Natural killer cell (primary cell): ENCODE measurements around the gene DHRS4. TPM values are rescaled to one million over a fixed set of nuclear protein-coding genes. Genes with fewer than 3 reads are reported as not detected.

Source experiments
- ATAC-seq, 3 donors: fragments of 150-1000 bp in 2 of 3; fragments of 200-7000 bp in 1 of 3; cut with Tn5 transposase; 1 replicate in 1 of 3; 2 replicates in 2 of 3; pipeline ENCODE4 v1.10.0; 2021; ENCODE audit warnings: mild to moderate bottlenecking in 2 of 3, moderate library complexity in 2 of 3
- DNase-seq, 2 donors: peaks; one replicate each; pipeline versions ENCODE4 v3.0.0 to v3.0.0-alpha.2; 2013 to 2021; ENCODE audit warnings: mixed read lengths in 1 of 2
- H3K27ac ChIP-seq: one replicate; pipeline ENCODE4 v1.5.1; 2013; ENCODE audit warnings: mild to moderate bottlenecking, low read length
- H3K27me3 ChIP-seq: one replicate; pipeline ENCODE4 v1.6.1; 2013; ENCODE audit warnings: low read length; ENCODE audit not compliant: control insufficient read depth, insufficient read depth
- H3K36me3 ChIP-seq: one replicate; pipeline ENCODE4 v1.6.1; 2013; ENCODE audit warnings: low read length; ENCODE audit not compliant: control insufficient read depth, insufficient read depth
- H3K4me1 ChIP-seq: one replicate; pipeline ENCODE4 v1.6.1; 2013; ENCODE audit warnings: low read length; ENCODE audit not compliant: control insufficient read depth, insufficient read depth
- H3K4me3 ChIP-seq: one replicate; pipeline ENCODE4 v1.5.1; 2013; ENCODE audit warnings: low read length
- H3K9me3 ChIP-seq: one replicate; pipeline ENCODE4 v1.6.1; 2013; ENCODE audit warnings: low read length; ENCODE audit not compliant: control insufficient read depth, insufficient read depth
- H3K27ac Mint-ChIP-seq, 2 donors: one replicate each; pipeline ENCODE4 v1.8.0; 2022; ENCODE audit warnings: mild to moderate bottlenecking in 2 of 2, mixed read lengths in 2 of 2, moderate library complexity in 1 of 2
- H3K27me3 Mint-ChIP-seq, 2 donors: one replicate each; pipeline ENCODE4 v1.8.0; 2022; ENCODE audit warnings: low read depth in 2 of 2, mixed read lengths in 2 of 2
- H3K36me3 Mint-ChIP-seq: one replicate; pipeline ENCODE4 v1.8.0; 2022; ENCODE audit warnings: mixed read lengths
- H3K4me1 Mint-ChIP-seq, 2 donors: one replicate each; pipeline ENCODE4 v1.8.0; 2022; ENCODE audit warnings: mixed read lengths in 2 of 2
- H3K4me3 Mint-ChIP-seq: one replicate; pipeline ENCODE4 v1.8.0; 2022; ENCODE audit warnings: mild to moderate bottlenecking, moderate library complexity, mixed read lengths
- H3K9me3 Mint-ChIP-seq, 2 donors: one replicate each; pipeline ENCODE4 v1.8.0; 2022; ENCODE audit warnings: mixed read lengths in 2 of 2
- WGBS: methylation state at CpG from one replicate; pipeline ENCODE4 v1.1.7; 2013; ENCODE audit warnings: missing lambda C conversion rate; ENCODE audit not compliant: insufficient coverage; 5-methylcytosine and 5-hydroxymethylcytosine counted together
- intact Hi-C: fragments of 100-400 bp; cut with micrococcal nuclease; formaldehyde crosslinking; loops from one replicate; pipeline ENCODE4 v1.14.2; 2022
- total RNA-seq, 4 donors: library from RNA; stranded (reverse); fragments of 120-200 nt in 1 of 4; gene quantifications; one replicate each; pipeline versions ENCODE4 v1.2.3 to v1.2.4, GENCODE V29; 2013 to 2022
- TF ChIP-seq, protein P1 (sequence below): fragments of 200-600 bp; IDR thresholded peaks from one replicate; pipeline ENCODE4 v1.8.0; 2022; ENCODE audit warnings: antibody characterized with exemption

Gene DHRS4
- total RNA-seq, 3 donors from 2014 or later (not counting 1 experiment from before 2014, with no cell fraction given): 7.5 to 10.1 (median 9.9) TPM

DNA sequence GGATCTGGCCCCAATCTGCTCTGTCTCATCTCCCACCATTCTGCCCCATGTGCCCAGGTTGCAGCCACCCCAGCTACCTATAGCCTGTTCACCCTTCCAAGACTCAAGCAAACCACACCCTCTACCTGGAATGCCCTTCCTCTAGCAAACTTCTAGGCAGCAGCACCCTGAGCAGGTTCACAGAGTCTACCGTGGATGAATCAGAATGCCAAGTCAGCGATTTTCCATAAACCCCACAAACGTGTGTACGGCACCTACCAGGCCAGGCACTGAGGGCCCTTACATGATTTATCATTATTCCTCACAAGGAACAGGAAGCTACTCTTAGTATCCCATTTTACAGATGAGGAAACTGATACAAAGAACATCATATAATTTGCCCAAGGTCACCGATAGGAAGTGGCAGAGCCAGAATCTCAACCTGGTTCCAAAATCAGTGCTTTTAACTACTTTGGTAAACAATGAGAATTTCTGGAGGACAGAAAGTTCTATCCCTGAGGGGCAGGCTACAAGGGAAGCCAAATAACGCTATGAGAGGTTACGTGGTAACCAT, 28.0 kb upstream of the DHRS4 start:
- H3K4me3 Mint-ChIP-seq: no peak overlapping the region
- no peak for ATAC-seq
- 94% methylated on average over 7 of the region's 7 CpGs for WGBS

DNA sequence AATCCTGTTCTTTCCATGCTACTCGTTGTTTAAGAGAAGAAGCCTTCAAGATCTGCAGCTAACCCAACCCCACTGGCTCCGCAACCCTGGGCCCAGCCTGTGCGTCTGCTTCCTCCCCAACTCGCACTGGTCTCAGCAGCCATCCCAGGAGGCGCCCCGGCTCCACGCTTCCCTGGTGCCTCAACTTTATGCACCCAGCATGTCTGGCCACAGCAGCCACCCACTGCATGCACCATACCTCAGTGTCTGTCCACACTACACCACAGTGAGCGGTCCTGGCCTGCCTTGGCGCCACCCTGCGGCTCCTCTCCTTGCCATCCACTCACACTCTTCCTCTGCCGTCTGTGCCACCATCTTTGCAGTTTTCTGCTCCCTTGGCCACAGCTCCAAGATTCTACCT, 27.0 kb upstream of the DHRS4 start:
- no peak overlapping the region for H3K4me3 Mint-ChIP-seq
- no peak overlapping the region for H3K27ac Mint-ChIP-seq
- H3K36me3 Mint-ChIP-seq: no peaks in the 10 kb centered on the region
- H3K9me3 ChIP-seq: no peaks in the 10 kb centered on the region
- H3K4me3 ChIP-seq: no peak overlapping the region
- no peak overlapping the region for H3K27ac ChIP-seq
- 92% methylated on average over 11 of the region's 11 CpGs for WGBS
- ATAC-seq (peak in 1 of 3 donors; percentile 24), DNase-seq (no peak)
- peaks cover 3 to 16% of the 10 kb centered on the region in 2 donors for H3K27me3 Mint-ChIP-seq
- H3K36me3 ChIP-seq: no peaks in the 10 kb centered on the region
- no peaks in the 10 kb centered on the region for H3K4me1 ChIP-seq
- H3K4me1 Mint-ChIP-seq: no peaks in the 10 kb centered on the region
- no peaks in the 10 kb centered on the region for H3K27me3 ChIP-seq
- TF ChIP-seq, protein P1, sequence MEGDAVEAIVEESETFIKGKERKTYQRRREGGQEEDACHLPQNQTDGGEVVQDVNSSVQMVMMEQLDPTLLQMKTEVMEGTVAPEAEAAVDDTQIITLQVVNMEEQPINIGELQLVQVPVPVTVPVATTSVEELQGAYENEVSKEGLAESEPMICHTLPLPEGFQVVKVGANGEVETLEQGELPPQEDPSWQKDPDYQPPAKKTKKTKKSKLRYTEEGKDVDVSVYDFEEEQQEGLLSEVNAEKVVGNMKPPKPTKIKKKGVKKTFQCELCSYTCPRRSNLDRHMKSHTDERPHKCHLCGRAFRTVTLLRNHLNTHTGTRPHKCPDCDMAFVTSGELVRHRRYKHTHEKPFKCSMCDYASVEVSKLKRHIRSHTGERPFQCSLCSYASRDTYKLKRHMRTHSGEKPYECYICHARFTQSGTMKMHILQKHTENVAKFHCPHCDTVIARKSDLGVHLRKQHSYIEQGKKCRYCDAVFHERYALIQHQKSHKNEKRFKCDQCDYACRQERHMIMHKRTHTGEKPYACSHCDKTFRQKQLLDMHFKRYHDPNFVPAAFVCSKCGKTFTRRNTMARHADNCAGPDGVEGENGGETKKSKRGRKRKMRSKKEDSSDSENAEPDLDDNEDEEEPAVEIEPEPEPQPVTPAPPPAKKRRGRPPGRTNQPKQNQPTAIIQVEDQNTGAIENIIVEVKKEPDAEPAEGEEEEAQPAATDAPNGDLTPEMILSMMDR: no peak
- H3K9me3 Mint-ChIP-seq: no peaks in the 10 kb centered on the region
- intact Hi-C loops: no loop called here

More for the DNA sequence above, 28.0 kb upstream of the DHRS4 start:
- no peaks in the 10 kb centered on the region for H3K4me1 ChIP-seq
- Mint-ChIP-seq H3K27me3 (peaks cover 3 to 16% of the 10 kb centered on the region in 2 donors), H3K4me1 (no peaks in the 10 kb centered on the region), H3K27ac (no peak overlapping the region), H3K36me3 (no peaks in the 10 kb centered on the region), H3K9me3 (no peaks in the 10 kb centered on the region)
- intact Hi-C loops: no loop called here
- no peaks in the 10 kb centered on the region for H3K36me3 ChIP-seq
- TF ChIP-seq, protein P1: no peak
- no peaks in the 10 kb centered on the region for H3K9me3 ChIP-seq
- H3K27me3 ChIP-seq: no peaks in the 10 kb centered on the region
- H3K27ac ChIP-seq: no peak overlapping the region
- H3K4me3 ChIP-seq: no peak overlapping the region
- no peak for DNase-seq

DNA sequence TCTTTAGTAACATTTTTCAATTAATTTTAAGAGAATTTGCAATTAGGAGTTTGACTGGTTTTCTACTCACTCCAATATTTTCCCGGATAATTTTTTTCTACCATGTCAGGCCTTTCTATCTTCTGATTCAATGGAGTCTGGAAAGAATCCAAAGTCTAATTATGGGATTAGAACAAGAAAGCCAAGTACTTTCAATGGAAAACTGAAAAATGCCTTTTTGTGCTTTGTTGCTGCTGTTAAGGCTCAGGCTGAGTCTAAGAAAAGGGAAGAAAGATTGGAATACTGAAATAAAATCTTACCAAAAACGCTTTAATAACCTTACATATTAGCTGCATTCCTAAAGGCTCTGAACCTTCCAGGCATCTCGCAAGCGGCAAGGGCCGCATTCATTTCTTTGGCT, 24.4 kb upstream of the DHRS4 start:
- no peak for ATAC-seq
- no peak overlapping the region for H3K27ac Mint-ChIP-seq
- no peaks in the 10 kb centered on the region for H3K9me3 ChIP-seq
- H3K27me3 ChIP-seq: no peaks in the 10 kb centered on the region
- H3K4me1 Mint-ChIP-seq: no peaks in the 10 kb centered on the region
- intact Hi-C loops: loop anchor here (1.0 kb wide), 1 partner anchor 297 kb away; no protein-coding TSS in a partner anchor
- DNase-seq: no peak
- H3K27ac ChIP-seq: no peak overlapping the region
- H3K4me3 Mint-ChIP-seq: no peak overlapping the region
- H3K9me3 Mint-ChIP-seq: no peaks in the 10 kb centered on the region
- H3K4me1 ChIP-seq: no peaks in the 10 kb centered on the region
- H3K4me3 ChIP-seq: no peak overlapping the region
- H3K36me3 Mint-ChIP-seq: no peaks in the 10 kb centered on the region
- TF ChIP-seq, protein P1: no peak
- WGBS: 94% methylated on average over 3 of the region's 5 CpGs
- H3K36me3 ChIP-seq: no peaks in the 10 kb centered on the region
- H3K27me3 Mint-ChIP-seq: peaks cover 0 to 3% of the 10 kb centered on the region in 2 donors

DNA sequence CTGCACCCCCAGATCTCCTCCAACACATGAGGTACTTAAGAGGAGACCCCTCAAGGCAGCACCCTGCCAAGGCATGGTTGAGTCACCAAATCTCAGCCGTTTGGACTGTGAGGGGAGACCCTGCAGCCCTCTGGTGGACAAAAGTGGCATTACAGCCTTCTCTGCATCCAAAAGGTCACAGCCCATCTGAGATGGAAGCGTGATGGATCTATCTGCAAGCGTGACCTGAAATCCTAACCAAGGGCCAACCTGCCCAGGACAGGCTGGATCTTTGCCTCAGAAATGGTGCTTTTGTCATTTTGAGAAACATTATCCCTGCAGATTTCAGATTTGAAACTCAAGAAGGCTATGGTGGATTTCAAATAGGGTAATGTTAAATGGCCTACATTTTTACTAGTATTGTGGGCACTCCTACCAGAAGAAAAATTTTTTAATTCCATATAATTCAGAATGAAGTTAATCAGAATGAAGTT, 23.7 kb upstream of the DHRS4 start:
- H3K4me3 Mint-ChIP-seq: no peak overlapping the region
- H3K27me3 ChIP-seq: no peaks in the 10 kb centered on the region
- TF ChIP-seq, protein P1: peak; percentile 95
- H3K36me3 ChIP-seq: no peaks in the 10 kb centered on the region
- H3K36me3 Mint-ChIP-seq: no peaks in the 10 kb centered on the region
- H3K27ac ChIP-seq: no peak overlapping the region
- peaks cover 0 to 3% of the 10 kb centered on the region in 2 donors for H3K27me3 Mint-ChIP-seq
- DNase-seq (peak; percentile 75 to 91), ATAC-seq (peak; percentile 87 to 100 (median 97))
- H3K27ac Mint-ChIP-seq: no peak overlapping the region
- 9% methylated on average over 3 of the region's 3 CpGs for WGBS
- no peak overlapping the region for H3K4me3 ChIP-seq
- no peaks in the 10 kb centered on the region for H3K4me1 Mint-ChIP-seq
- no peaks in the 10 kb centered on the region for H3K9me3 Mint-ChIP-seq
- H3K9me3 ChIP-seq: no peaks in the 10 kb centered on the region
- H3K4me1 ChIP-seq: no peaks in the 10 kb centered on the region
- intact Hi-C loops: loop anchor here (1.0 kb wide), 2 partner anchors 298 to 341 kb away; no protein-coding TSS in a partner anchor
